ENCODE data around the gene DOHH.
A peak's percentile ranks its signal among the peaks of the same experiment; 100 is the strongest.

DOHH gene, protein sequence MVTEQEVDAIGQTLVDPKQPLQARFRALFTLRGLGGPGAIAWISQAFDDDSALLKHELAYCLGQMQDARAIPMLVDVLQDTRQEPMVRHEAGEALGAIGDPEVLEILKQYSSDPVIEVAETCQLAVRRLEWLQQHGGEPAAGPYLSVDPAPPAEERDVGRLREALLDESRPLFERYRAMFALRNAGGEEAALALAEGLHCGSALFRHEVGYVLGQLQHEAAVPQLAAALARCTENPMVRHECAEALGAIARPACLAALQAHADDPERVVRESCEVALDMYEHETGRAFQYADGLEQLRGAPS

GRCh38 chr19:3500429-3501101, at the start of gene DOHH:
Gene DOHH, minus strand, starts transcription at chr19:3500674. Its CDS starts 3,860 bp downstream, at chr19:3496814.
- peaks cover 27% of the 10 kb centered on the region for H3K36me3 Mint-ChIP-seq (ENCODE audit: low read depth)
- H3K27ac Mint-ChIP-seq = peak within 1 kb of the TSS; percentile 100
- peak within 1 kb of the TSS; percentile 91 for H3K4me3 Mint-ChIP-seq
- TF ChIP-seq CTCF (IDR thresholded peaks at IDR 0.05) = no peak
- DNase-seq = peak; percentile 95
- peaks cover 24% of the 10 kb centered on the region for H3K4me1 Mint-ChIP-seq
- H3K27me3 Mint-ChIP-seq (ENCODE audit: low read depth, poor library complexity) = peaks cover 7% of the 10 kb centered on the region
- H3K9me3 Mint-ChIP-seq = no peaks in the 10 kb centered on the region

GRCh38 chr19:3549816-3550215, 49.3 kb upstream of the DOHH start:
- Mint-ChIP-seq H3K9me3 (no peaks in the 10 kb centered on the region), H3K36me3 (ENCODE audit: low read depth) (peaks cover 4% of the 10 kb centered on the region), H3K27ac (no peak overlapping the region), H3K27me3 (ENCODE audit: low read depth, poor library complexity) (no peaks in the 10 kb centered on the region), H3K4me3 (no peak overlapping the region), H3K4me1 (peaks cover 6% of the 10 kb centered on the region)
- no peak for DNase-seq
- TF ChIP-seq CTCF (IDR thresholded peaks at IDR 0.05) = no peak

GRCh38 chr19:3548606-3549005, 48.1 kb upstream of the DOHH start:
- no peak for TF ChIP-seq CTCF (IDR thresholded peaks at IDR 0.05)
- Mint-ChIP-seq H3K36me3 (ENCODE audit: low read depth) (peaks cover 4% of the 10 kb centered on the region), H3K27ac (no peak overlapping the region), H3K27me3 (ENCODE audit: low read depth, poor library complexity) (no peaks in the 10 kb centered on the region), H3K4me3 (no peak overlapping the region), H3K4me1 (no peaks in the 10 kb centered on the region), H3K9me3 (no peaks in the 10 kb centered on the region)
- DNase-seq = no peak

GRCh38 chr19:3547767-3548282, 47.4 kb upstream of the DOHH start:
- Mint-ChIP-seq H3K36me3 (ENCODE audit: low read depth) (peaks cover 4% of the 10 kb centered on the region), H3K27me3 (ENCODE audit: low read depth, poor library complexity) (no peaks in the 10 kb centered on the region), H3K9me3 (no peaks in the 10 kb centered on the region), H3K27ac (no peak overlapping the region), H3K4me1 (no peaks in the 10 kb centered on the region), H3K4me3 (no peak overlapping the region)
- TF ChIP-seq CTCF (IDR thresholded peaks at IDR 0.05) = no peak
- no peak for DNase-seq

DNA sequence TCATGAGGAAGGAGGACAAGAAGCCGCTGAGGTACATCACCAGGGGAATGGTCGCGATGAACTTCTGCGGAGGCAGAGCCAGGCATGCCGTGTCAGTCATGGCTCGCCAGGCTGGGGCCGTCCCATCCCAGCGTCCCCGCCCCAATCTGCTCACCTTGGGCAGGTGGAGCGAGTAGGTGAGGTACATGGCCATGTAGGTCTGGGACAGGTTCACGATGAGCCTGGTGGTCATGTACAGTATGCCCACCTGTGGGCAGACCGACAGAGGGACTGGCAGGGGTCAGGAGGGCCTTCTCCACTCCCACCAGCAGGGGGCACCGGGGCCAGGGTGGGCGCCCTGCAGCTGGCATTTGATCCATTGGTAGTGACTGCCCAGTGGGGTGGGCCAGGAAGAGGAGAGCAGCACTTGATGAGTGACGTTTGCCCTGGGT, 46.8 kb upstream of the DOHH start:
- Mint-ChIP-seq H3K9me3 (no peaks in the 10 kb centered on the region), H3K4me3 (no peak overlapping the region), H3K27me3 (ENCODE audit: low read depth, poor library complexity) (no peaks in the 10 kb centered on the region), H3K27ac (no peak overlapping the region), H3K4me1 (no peaks in the 10 kb centered on the region), H3K36me3 (ENCODE audit: low read depth) (peaks cover 4% of the 10 kb centered on the region)
- no peak for DNase-seq
- peak; percentile 18 for TF ChIP-seq CTCF (IDR thresholded peaks at IDR 0.05)

Measured in nephron progenitor cell (in vitro differentiated cells).